ENCODE measurements around the gene IFT27.
"Not testable (repeated sequence)": the region's sequence is repeated elsewhere in the genome, so short reads cannot be mapped to it uniquely, and the experiment has no call there.

The IFT27 gene

DNA sequence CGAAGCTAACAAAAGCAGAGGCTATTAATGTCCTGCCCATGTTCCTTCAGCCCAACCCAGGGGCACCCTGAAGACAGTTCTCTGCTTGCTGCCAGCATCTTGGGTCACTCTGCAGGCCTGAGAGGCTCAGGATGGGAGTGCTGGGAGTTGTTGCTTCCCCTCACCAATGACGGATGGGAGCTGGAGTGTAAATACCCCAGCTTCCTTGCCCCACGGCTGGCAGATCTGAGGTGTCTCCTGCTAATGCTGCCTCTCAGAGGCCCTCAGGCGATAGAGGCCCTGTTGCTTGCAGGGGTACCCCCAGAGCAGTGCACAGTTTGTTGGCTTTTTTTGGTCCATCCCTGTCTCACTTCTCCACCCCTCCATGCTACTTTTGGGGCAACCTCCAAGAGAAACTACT lies 32.9 kb downstream of the IFT27 start:
- DNase-seq, result no peak
- ATAC-seq, result no peak

DNA sequence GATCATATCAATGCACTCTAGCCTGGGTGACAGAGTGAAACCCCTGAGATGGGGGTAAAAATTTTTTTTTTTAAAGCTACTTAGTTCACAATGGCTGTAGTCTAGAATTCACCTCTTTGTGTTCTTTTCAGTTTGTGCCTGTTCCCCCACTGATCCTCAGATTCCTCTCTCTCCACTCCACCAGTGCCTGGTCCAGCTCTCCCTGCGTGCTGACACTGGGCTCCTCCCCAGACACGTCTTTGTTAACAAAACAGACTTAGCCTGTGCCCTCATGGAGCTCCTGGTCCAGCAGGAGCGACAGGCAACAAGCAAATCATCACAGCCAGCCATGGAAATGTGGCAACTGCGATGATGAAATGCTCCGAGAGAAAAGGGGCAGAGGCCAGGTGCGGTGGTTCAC lies 34.0 kb downstream of the IFT27 start:
- ATAC-seq (no peak), DNase-seq (no peak)

DNA sequence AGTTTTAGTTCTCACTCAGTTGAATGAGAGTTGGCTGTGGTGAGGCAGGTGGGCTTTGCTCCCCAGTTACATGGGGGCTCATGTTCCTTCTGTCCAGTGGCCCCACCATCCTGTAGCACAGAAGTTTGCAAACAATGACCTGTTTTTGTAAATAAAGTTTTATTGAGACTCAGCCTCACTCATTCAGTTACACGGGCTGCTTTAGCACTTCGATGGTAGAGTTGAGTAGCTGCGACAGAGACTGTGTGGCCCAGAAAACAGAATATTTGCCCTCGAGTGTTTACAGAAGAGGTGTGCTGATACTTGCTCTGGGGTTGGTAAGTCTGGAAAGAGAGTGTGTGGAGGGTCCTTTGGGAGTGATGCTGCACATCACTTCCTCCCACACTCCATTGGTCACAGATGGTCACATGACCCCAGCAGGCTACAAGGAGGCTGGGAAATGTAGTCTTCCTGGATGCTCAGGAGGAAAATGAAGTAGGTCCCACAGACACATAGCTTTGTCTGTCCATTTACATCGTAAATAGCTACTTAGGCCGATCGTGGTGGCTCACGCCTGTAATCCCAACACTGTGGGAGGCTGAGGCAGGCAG lies 34.6 kb downstream of the IFT27 start:
- no peak for ATAC-seq
- DNase-seq, result no peak

DNA sequence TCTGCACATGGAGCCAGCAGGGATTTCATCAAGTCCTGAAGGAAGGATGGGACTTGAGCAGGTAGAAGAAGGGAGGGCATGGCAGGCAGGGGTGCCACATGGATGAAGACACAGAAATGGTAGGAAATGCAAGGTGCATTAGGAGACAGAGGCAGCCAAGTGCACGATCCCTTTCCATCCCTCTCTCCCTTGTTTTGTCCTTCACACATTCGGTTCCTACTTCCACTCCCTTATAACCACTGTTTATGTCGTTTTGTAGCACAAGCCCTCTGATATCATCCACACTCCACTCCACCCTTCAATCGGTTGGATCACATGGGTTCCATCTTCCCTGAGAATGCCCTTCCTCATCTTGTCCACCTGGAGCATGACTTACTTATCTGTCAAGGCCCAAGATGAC lies 35.2 kb downstream of the IFT27 start:
- no peak for ATAC-seq

DNA sequence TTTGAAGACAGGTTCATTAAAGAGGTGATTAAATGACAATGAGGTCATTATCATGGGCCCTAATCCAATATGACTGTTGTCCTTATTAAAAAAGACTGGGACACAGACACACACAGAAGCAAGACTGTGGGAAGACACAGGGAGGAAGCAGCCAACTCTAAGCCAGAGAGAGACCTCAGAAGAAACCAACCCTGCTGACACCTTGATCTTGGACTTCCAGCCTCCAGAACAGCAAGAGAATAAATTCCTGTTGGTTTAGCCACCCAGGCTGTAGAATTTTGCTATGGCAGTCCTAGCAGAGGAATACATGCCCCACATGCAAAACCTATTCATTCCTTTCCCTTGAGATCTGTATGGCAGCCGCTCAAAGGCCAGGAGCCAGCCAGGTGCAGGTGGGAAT lies 36.7 kb downstream of the IFT27 start:
- no peak for DNase-seq
- no peak for ATAC-seq

More for the DNA sequence above, 35.2 kb downstream of the IFT27 start:
- no peak for DNase-seq

DNA sequence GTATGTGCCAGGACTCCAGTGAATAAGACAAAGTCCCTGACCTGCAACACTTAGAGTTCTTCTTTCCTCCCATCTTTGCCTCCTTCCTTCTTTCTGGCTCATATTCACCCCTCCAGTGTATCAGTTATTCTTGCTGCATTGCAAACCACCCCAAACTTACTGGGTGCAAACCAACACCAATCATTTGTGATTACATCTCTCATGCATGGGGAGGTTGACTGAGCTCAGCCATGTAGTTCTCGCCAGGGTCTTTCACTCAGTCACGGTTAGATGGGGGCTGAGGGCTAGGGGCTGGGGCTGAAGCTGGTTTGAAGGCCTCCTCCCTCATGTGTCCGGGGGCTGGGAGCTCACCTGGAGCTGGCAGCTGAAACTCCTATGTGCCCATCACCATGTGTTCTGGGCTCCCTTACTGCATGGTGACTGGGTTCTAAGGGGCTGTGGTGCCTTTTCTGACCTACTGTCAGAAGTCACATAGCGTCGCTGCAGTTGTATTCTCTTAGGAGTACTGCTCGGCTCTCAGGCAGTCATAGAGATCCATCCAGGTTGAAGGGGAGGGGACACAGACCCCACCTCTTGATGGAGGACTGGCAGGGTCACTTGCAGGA lies 37.4 kb downstream of the IFT27 start:
- DNase-seq (no peak), ATAC-seq (no peak)

DNA sequence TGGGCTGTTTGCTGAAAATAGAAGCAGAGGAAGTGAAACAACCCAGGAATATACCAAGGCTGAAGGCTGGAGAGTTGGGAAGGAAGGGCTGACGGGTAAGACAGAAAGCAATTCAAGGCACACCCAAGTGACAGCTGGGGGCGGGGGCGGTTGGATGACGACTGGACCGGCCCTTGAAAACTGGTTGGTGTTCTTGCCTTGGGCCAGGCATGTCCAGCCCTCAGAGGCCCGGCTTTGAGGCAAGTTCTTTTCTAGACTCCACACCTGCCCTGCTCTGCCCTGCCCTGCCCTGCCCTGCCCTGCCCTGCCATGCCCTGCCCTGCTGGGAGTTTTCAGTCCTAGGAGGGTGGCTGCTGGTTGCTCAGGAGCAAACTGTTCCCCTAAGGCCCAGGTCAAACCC lies 38.1 kb downstream of the IFT27 start:
- DNase-seq, result no peak
- no peak for ATAC-seq

DNA sequence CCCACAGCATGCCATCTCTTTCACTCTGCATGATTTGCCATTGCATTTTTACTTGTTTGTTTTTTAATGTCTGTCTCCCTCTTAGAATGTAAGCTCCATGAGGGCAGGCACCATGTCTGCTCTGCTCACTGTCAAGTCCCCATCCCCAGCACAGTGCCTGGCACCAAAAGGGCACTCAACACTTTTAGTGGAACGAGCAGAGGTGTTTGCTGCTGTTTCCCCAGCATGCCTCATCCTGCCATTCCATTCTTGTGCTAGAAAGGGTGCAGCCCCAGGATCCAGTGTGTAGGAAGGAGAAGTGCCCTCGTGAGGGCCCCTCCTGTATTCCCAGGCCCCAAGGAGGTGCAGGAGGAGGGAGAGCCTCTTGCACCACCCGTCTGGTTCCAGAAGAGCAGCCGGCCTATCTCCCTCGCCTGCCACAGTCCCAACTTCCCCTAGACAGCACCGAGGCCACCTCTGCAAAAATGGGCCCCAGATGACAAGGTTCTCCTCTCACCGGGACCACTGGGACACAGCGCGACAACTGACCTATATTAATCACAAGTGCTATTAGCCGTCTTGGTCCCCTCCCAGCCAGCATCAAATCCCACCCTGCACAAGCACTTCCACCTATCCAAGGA lies 39.1 kb downstream of the IFT27 start:
- DNase-seq (no peak), ATAC-seq (no peak)

DNA sequence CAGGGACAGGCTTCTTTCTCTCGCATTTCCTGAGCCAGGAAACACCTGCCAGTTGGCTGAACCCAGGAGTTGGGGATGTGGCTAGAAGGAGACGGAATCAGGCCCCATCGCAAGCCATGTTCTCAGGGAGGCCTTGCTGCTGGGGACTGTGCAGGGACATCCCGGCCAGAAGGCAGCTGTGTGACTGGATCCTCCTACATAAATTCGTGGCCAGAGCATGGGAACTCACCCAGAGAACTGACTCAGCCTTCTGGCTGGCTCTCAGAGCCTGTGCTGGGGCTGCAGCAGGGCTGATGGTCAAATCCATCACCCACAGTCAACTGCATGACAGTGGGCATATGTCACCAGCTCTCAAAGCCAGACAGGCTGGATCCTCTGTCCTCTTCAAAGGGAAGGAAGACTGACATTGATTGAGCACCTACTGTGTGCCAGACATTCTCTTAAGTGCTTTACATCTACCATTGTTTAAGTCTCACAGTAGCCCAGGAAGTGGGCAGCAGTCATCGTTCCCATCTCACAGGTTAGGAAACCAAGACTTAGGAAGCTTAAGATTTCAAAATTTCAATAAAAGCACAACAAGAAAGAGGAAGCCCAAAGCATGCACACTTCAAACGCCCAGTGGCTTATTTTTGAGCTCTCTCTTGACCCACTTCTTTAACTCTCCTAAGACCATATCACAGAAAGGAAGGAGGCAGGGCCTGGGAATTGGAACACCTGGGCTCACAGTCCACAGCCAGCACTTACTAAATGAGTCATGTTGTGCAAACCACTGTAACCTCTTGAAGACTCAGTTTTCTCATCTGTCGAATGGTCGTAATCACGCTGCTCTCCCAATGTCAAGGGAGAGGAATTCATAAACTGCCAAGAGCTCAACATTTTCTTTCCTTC lies 41.5 kb downstream of the IFT27 start:
- no peak for ATAC-seq

DNA sequence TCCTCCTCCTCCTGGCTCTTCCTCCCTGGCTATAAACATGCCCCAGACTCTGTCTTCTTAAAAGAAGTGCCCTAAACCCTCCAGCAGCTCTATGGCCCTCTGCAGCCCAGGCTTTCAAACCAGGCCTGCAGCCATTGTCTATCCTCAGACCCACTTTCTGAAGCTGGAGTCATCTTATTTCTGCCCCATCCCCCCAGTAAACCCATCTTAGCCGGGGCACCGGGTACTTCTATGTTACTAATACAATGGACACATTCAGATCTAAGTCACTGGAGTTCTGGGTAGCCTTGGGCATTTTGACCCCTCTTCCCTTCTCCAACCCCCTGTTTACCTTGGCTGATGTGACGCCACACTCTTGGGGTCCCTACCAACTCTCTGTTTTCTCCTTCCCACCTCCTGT lies 42.6 kb downstream of the IFT27 start:
- DNase-seq, result no peak
- no peak for ATAC-seq

More for the DNA sequence above, 41.5 kb downstream of the IFT27 start:
- DNase-seq, result no peak

DNA sequence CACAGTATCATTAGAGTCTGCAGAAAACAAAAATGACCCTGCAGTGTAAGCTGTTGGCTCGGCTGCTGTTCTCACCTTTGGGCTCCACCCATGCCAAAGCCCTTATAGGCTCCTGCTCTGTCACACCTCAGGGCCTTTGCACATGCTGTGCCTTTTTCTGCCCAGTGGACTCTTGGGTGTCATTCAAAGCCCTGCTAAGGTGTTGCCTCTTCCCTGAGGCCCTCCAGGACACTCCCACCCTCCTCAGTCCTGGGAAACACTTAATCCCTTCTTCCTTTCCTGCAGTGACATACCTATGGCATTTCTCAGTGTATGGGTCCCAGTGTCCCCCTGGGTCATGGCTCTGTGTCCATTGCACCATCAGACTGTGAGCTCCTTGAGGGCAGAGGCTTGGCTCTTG lies 43.3 kb downstream of the IFT27 start:
- no peak for DNase-seq
- ATAC-seq, result no peak

DNA sequence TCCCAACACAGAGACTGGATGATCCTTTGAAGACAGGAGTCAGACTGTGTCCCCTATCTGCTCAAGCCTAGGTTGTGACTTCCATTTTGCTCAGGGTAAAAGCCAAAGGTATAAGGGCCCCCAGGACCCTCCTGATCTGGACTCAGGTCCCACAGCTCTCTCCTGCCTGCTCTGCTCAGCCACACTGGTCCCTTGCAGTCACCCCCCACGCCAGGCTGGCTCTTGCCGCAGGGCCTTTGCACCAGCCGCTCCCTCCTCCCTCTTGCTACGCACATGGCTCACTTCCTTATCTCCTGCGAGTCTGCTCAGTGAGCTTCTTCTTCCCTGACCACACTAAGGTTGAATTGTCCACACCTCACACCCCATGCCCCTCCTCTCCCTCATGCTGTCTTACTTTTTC lies 44.0 kb downstream of the IFT27 start:
- no peak for DNase-seq

DNA sequence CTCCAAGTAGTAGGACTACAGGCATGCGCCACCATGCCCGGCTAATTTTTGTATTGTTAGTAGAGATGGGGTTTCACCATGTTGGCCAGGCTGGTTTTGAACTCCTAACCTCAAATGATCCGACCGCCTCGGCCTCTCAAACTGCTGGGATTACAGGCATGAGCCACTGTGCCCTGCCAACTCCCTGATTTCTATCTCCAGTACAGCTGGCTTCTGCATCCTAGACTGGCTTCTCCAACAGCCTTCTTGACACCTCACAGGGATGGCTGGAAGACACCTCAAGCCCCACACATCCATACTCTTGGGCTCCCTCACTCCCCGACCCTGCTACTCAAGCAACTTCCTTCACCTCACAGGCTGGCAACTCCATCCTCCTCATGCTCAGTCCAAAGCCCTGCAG lies 44.6 kb downstream of the IFT27 start:
- DNase-seq, ATAC-seq: not testable (repeated sequence)

More for the DNA sequence above, 44.0 kb downstream of the IFT27 start:
- no peak for ATAC-seq

DNA sequence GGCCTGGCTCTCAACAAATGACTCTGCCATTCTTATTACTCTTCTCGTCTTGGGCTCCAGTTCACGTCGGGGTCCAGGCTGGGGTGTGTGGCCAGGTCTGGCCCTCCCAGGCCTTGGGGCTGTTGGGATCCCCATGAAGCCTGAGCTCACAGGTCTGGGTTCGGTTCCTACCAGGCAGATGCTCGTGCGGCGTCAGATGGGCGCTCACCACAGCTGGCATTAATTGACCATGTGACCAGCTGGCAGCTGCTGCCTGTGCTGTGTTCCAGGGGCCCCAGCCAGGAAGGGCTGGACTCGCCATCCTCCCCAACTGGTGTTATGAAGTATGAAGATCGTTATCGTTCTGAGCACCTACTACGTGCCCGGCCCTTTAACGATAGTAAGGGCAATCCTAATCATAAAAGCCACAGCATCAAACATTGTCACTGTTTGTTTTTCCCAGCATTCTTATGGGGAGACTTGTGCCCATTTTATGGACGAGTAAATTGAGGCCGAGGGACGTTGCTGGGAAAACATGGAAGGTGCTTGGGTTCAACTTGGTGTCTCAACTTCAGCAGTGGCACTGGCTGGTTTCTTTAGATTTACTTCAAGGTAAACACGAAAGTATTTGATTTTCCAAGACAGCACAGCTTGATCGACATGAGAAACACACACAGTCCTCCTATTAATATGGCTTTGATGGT lies 45.6 kb downstream of the IFT27 start:
- no peak for DNase-seq
- no peak for ATAC-seq

DNA sequence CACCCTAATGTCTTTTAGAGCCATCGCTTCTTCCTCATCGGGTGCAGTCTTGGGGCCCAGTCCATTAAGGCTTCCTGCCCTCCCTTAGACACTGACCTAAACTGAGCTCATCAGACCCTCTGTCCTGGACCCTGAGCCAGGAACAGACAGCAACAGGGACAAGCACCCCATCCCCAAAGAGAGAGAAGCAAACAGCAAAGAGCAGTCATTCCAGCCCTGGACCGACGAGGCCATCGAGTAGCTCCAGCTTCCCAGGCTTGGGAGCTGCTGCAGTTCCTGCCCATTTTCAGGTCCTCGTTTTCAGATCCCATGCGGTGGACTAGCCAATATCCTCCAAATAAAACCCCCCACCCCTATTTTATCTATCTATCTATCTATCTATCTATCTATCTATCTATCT lies 46.6 kb downstream of the IFT27 start:
- ATAC-seq, result no peak
- no peak for DNase-seq

DNA sequence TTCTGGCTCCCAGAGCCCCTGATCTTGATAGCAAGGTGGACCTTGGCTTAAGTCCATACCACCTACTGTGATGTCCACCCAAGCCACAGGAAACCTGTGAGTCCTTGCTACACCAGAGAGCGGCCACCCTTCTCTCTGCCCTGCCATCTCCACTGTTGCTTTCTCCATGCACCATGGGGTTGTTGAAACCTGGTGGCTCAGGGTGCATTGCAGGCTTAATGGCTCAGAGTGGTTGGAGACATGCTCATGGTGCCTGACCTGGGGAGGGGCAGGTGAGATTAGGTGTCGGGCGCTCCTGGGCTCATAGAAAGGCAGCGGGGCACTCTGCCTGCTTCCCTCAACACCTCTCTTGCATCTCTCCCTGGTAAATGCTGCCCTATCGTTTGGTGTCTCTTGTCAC lies 47.4 kb downstream of the IFT27 start:
- no peak for DNase-seq
- ATAC-seq, result no peak

DNA sequence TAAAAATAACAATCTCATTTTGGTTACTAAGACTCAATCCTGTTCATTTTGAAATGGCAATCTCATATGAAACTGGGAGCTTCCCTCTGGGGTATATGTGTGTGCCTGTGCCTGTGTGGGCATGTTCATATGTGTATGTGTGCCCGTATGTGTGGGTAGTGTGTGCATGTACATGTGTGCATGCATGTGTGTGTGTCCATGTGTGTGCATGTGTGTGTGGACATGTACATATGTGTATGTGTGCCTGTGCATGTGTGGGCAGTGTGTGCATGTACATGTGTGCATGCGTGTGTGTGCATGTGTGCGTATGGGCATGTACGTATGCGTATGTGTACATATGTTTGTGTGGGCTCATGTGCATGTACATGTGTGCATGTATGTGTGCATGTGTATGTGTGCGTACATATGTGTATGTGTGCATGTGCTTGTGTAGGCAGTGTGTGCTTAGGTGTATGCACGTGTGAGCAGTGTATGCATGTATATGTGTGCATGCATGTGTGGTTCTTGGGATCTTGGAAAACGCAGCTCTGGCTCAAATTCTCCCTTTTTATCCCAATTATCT lies 47.9 kb downstream of the IFT27 start:
- ATAC-seq (no peak), DNase-seq (no peak)

DNA sequence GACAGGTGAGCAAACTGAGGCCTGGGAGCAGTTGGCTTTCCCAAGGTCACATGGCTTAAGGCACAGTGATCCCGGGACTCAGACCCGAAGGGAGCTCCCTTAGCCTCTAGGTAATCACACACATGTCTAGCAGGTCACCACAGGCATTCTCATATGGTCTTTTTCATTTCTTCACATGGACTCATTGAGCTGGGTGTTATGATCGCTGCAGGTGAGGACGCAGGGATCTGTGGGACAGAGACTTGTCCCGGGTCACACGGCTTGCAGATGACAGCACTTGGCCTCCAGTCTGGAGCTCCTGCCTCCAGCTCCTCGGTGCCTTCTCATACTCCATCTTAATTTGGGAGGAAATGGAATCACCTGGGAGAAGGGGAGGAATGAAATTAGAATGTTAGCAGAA lies 48.8 kb downstream of the IFT27 start:
- ATAC-seq, result no peak
- no peak for DNase-seq

DNA sequence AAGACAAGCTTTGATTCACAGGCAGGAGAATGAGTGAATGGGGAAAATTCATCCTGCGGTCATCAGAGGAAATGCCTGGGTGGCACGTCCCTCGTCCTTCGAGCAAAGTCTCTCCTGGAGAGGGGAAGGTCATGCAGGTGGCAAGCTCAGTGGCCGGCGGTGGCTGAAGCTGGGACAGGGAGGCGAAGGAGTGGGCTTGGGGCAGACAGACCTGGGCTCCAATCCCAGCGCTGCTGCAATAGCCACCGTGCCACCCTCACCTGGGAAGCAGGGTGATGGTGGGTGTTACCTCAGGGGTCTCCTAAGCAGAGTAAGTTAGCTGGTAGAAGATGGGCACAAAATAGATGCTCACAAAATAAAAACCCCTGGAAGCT lies 49.9 kb downstream of the IFT27 start:
- ATAC-seq, result no peak
- DNase-seq, result no peak

DNA sequence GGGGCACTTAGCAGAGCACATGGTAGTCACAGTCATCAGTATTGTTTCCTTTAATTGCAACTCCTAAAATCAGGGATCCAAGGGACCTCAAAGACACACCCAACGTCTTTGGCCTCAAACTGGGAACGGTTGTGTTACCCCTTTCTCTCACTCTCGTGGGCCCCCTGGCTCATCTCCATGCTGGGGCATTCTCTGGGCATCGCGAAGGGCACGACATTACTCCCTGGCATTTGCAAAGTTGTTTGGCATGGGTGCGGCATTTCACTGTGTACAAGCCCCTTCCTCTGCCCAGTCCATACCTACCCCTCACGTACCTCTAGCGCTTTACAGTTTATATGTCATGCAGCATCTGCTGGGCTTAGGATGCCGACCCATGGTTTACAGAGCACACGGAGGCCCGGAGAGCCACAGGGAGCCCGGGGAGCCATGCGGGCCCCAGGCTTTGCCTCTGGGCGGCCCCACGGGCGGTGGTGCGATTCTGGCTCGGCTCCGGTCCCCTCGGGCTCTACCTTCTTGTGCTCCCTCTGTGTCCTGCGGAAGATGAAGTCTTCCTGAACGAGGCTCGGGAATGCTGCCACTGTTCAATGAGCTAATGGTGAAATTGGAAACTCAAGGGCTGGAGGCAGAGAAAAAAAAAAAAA lies 50.4 kb downstream of the IFT27 start:
- no peak for DNase-seq

DNA sequence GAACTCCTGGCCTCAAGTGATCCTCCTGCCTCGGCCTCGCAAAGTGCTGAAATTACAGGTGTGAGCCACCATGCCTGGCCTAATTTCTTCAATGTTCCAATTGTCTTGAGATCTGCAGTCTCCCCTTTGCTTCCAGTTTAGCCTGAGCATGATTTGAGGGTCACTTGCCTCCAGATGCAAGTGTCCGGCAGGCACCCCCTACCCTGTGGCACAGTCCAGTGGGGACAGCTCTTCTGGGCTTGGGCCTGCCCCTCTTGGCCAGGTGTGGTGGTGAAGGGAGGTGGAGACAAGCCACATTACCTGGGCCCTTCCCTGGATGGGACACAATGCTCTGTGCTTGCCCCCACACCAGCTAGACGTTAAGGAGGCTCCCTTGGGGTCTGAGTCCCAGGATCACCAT lies 51.1 kb downstream of the IFT27 start:
- DNase-seq (no peak), ATAC-seq (no peak)

More for the DNA sequence above, 50.4 kb downstream of the IFT27 start:
- ATAC-seq, result no peak

DNA sequence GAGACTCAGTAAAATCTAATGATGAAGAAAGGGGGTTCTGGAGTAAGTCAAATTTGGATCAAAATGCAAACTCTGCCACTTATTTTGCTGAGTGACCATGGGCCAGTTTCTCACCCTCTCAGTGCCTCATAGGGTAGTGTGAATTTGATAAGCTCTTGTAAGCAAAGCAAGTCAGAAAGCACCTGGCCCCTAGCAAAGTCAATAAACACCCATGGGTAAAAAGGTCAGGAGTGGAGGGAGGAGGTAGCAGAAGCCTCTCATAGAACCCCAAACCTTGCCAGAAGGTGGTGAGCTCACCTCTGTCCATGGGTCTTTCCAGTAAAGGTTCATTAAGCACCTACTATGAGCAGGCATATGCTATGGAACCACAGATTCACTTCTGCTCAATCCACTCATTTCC lies 53.9 kb downstream of the IFT27 start:
- DNase-seq, result no peak
- no peak for ATAC-seq

All from stimulated activated naive CD8-positive, alpha-beta T cell treated with anti-CD3 and anti-CD28 coated beads, Interleukin-15, Interleukin-2, amounts not matched to agents 100 U/mL and 50 U/mL, for 24 hours (primary cell).